Mucosa of descending colon (tissue), 3 donors: ENCODE data around the gene OPN5. TPM values are rescaled to one million over a fixed set of nuclear protein-coding genes. Genes with fewer than 3 reads are reported as not detected.
"Not testable (repeated sequence)": the region's sequence is repeated elsewhere in the genome, so short reads cannot be mapped to it uniquely, and the experiment has no call there.

Experiments used
- ATAC-seq: fragments of 200-7000 bp; cut with Tn5 transposase; one replicate; pipeline ENCODE4 v1.9.1; 2020; ENCODE audit warnings: mild to moderate bottlenecking, moderate library complexity
- DNase-seq, 3 donors: peaks; one replicate each; pipeline ENCODE4 v3.0.0-alpha.2; 2020
- H3K36me3 ChIP-seq: fragments of 200-600 bp; one replicate; pipeline ENCODE4 v1.8.0; 2021; ENCODE audit warnings: low read depth, mild to moderate bottlenecking
- H3K4me1 ChIP-seq: fragments of 200-600 bp; one replicate; pipeline ENCODE4 v1.8.0; 2021; ENCODE audit warnings: low read depth, mild to moderate bottlenecking
- H3K4me3 ChIP-seq: fragments of 200-600 bp; one replicate; pipeline ENCODE4 v1.8.0; 2021; ENCODE audit warnings: mild to moderate bottlenecking
- H3K9me3 ChIP-seq: fragments of 200-600 bp; one replicate; pipeline ENCODE4 v1.8.0; 2021; ENCODE audit warnings: mild to moderate bottlenecking
- CTCF ChIP-seq: fragments of 200-600 bp; IDR thresholded peaks from one replicate; pipeline ENCODE4 v1.8.0; 2022; ENCODE audit warnings: antibody characterized with exemption, mild to moderate bottlenecking
- intact Hi-C, 2 donors: fragments of 100-400 bp; cut with DNase I in 1 of 2; cut with micrococcal nuclease in 1 of 2; formaldehyde crosslinking; loops; one replicate each; pipeline versions ENCODE4 v1.11.0 to v1.11.1; 2022; cut with DNase I, micrococcal nuclease
- total RNA-seq, 3 donors: library from RNA; stranded (reverse); fragmentation: NEBNext Ultra II Directional in 2 of 3; extraction: Animal tissue kit (Norgen Biotek cat#: 25700) in 2 of 3; gene quantifications; one replicate each; pipeline versions ENCODE4 v1.2.1 to v1.2.4, GENCODE V29; 2021 to 2023
- donor health status: DM: no; HTN: no; CAD: no; lungs with moderate emphysema.
- donor health status: DM: no; HTN: no; CAD: no.
- donor health status: DM: no; HTN: yes; CAD: no.

The OPN5 gene
- total RNA-seq, 3 donors from 2014 or later, result not detected

GRCh38 chr6:47740714-47741113 lies 41.1 kb upstream of the OPN5 start:
- no peak overlapping the region for H3K4me3 ChIP-seq
- intact Hi-C loops, result no loop called here
- no peak for DNase-seq
- TF ChIP-seq CTCF, result no peak
- no peaks in the 10 kb centered on the region for H3K9me3 ChIP-seq
- peaks cover 17% of the 10 kb centered on the region for H3K4me1 ChIP-seq
- H3K36me3 ChIP-seq, result no peaks in the 10 kb centered on the region
- no peak for ATAC-seq

- ATAC-seq, result peak; percentile 99
- Histone ChIP-seq H3K36me3 (no peaks in the 10 kb centered on the region), H3K4me3 (no peak overlapping the region), H3K9me3 (no peaks in the 10 kb centered on the region), H3K4me1 (peaks cover 6% of the 10 kb centered on the region)
- intact Hi-C loops, result no loop called here
- peak in 1 of 3 donors; percentile 42 for DNase-seq
- no peak for TF ChIP-seq CTCF
Observed at GRCh38 chr6:47741807-47742206, 40.0 kb upstream of the OPN5 start.

- Histone ChIP-seq H3K36me3 (no peaks in the 10 kb centered on the region), H3K4me3 (no peak overlapping the region), H3K9me3 (no peaks in the 10 kb centered on the region), H3K4me1 (peaks cover 3% of the 10 kb centered on the region)
- TF ChIP-seq CTCF, result no peak
- no peak for DNase-seq
- intact Hi-C loops, result no loop called here
- no peak for ATAC-seq
Observed at GRCh38 chr6:47743744-47744143, 38.1 kb upstream of the OPN5 start.

- ATAC-seq, H3K9me3 ChIP-seq, intact Hi-C loops: not testable (repeated sequence)
Observed at GRCh38 chr6:47745269-47745668, 36.6 kb upstream of the OPN5 start.

GRCh38 chr6:47749757-47750156 lies 32.1 kb upstream of the OPN5 start:
- H3K4me3 ChIP-seq, result no peak overlapping the region
- H3K36me3 ChIP-seq, result no peaks in the 10 kb centered on the region
- DNase-seq (no peak), ATAC-seq (no peak)
- H3K4me1 ChIP-seq, result no peaks in the 10 kb centered on the region
- H3K9me3 ChIP-seq, result no peaks in the 10 kb centered on the region
- intact Hi-C loops, result no loop called here
- TF ChIP-seq CTCF, result no peak

More at GRCh38 chr6:47745269-47745668, 36.6 kb upstream of the OPN5 start:
- H3K4me3 ChIP-seq, H3K4me1 ChIP-seq, H3K36me3 ChIP-seq, DNase-seq: not testable (repeated sequence)

- no peaks in the 10 kb centered on the region for H3K4me1 ChIP-seq
- intact Hi-C loops, result no loop called here
- no peaks in the 10 kb centered on the region for H3K36me3 ChIP-seq
- no peak for ATAC-seq
- no peak for DNase-seq
- no peak for TF ChIP-seq CTCF
- no peaks in the 10 kb centered on the region for H3K9me3 ChIP-seq
- H3K4me3 ChIP-seq, result no peak overlapping the region
Observed at GRCh38 chr6:47752801-47753200, 29.0 kb upstream of the OPN5 start.
